Frontal cortex (tissue), 4 donors: Measurements from ENCODE around the gene LRRC27. TPM values are rescaled to one million over a fixed set of nuclear protein-coding genes. Genes with fewer than 3 reads are reported as not detected.

Experiments used
- DNase-seq, 2 donors: peaks; one replicate each; pipeline ENCODE4 v3.0.0; 2012; ENCODE audit warnings: low spot score in 2 of 2
- FAIRE-seq: peaks from 2 replicates; lab custom pipeline; 2012; peaks lifted over from hg19 to GRCh38; lab: Jason Lieb, UNC
- total RNA-seq: library from RNA; depleted of rRNA; stranded (reverse); fragments of >200 nt; gene quantifications from one replicate; pipeline ENCODE4 v1.2.3, GENCODE V29; 2014
- donor health status: control.
- donor health status: control.
- donor health status: control.

The LRRC27 gene
- total RNA-seq, 1 donor from 2014 or later = 20.0 TPM

DNA sequence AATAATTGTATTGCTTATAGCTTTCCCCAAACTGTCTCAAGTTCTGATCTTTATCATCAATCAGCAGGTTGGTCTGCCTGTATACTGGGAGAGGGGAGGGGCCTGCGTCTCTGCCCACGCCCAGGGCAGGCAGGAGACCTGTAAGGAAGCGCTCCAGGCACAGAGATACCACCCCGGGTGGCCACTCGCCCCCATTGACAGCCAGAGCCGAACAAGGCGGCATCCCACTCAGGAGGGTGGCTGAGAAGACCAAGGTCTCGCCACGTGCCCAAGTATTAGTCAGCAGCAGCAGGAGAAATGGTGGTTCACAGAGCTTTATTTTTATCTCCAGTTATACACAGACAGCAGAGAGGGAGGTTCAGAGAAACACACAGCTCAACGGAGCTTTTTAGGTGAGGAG lies 31.4 kb upstream of the LRRC27 start:
- DNase-seq = no peak
- no peak for FAIRE-seq

DNA sequence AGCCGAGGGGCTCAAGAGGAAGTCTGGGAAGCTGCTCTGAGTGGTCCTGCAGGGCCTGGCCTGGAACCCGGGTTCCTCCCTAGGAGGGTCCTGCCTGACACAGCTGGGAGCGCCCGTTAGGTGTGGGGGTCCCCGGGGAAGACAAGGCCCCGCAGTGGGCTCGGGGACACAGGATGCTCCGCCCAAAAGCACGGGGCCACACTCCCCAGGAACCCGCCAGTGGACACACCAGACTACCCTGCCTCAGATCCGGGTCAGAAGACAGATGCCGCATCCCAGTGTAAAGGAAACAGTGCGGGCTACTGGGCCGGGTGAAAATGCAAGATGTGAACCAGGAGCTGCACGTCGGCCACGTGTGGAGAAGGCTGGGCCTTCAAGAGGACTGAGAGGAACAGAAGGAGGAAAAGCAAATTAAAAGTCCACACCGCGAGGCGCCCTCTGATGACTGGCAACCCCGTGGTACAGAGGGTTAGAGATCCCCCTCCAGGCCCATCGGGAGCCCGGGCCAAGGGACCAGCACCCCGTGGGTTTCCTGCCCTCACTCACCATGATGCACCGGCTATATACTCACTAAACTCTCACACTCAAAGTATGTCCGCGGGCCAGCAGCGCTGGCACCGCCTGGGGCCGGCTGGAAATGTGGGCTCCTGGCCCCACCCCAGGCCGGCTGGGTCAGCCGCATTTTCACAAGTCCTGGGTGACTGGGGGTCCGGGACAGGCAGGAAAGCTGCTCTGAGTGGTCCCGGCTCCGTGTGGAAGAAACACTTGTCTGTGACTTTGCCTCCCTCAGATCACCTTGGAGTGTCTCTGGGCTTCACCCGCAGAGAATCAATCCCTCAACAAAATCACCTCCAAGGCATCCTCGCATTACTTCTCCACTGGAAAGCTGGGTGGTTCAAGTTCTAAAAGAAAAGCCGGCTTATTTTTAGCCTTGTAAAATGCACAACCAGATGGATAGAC lies 30.3 kb upstream of the LRRC27 start:
- DNase-seq = no peak
- no peak for FAIRE-seq

DNA sequence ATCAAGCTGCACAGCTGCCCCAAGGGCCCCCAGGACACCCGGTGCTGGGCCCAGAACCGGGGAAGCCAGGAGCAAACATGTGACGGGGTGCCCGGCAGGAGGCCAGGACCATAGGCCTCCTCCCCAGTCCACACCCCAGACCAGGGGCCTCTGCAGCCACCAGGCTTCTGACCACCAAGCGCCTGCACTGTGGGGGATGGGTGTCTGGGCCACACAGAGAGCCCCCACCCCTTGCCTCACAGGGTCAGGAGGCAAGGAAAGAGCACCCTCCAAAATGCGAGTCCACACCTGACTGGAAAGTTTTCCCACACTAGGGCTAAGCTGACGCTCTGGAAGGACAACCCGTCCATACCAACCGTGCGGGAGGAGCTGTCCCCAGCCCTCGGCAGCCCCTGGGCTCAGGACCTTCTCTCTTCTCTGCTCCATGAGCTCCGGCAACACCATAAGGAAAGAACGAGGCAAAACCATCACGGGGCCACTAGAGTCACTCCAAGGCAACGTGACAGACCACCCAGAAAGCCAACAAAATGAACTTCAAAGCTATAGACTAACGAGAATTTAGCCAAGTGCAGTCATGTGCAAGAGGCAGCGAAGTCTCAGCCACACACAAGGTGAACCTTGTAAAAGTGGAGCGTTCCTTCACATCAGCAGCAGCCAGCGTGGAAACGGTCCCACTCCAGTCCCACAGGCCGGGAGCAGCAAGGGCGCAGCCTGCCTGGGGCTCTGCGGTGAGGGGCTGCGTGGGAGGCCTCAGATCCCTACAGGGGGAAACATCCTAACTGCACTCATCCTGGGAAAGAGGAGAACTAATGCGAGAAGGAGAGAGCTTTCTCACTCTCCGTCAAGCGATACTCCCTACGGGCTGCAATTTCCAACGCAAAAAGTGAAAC lies 29.3 kb upstream of the LRRC27 start:
- FAIRE-seq (no peak), DNase-seq (peak in 1 of 2 donors; percentile 14)

DNA sequence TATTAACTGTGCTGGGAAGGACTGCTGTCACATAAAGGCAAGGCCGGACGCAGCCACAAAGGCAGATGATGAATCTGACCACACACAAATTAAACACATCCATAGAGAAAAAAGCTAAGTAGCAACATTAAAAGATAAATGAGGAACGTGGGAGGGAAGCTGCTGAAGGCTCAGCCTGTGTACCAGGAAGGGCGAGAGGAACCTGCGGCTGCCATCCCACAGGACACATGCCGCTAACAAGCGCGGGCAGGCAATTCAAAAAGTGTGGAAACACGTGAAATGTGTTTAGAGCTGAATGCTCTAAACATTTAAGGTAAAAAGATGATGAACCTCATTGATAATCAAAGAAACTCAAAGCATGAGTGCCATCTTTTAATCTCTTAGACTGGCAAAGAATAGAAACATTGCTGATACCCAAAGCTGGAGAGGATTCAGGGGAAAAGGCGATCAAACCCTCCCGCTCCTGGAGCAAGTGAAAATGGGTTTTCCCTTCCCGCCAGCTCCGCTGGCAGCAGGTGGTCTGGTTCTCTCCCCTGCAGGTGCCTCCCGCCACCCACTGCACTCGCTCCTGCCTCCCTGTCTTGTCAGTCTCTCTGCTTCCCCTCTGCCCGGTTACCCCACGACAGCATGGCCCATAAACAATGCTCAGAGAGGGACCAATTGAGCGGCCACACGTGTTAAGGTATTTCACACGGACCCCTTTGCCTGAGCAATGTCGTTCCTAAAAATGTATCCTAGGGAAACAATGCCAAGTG lies 28.5 kb upstream of the LRRC27 start:
- FAIRE-seq = no peak
- DNase-seq = no peak

DNA sequence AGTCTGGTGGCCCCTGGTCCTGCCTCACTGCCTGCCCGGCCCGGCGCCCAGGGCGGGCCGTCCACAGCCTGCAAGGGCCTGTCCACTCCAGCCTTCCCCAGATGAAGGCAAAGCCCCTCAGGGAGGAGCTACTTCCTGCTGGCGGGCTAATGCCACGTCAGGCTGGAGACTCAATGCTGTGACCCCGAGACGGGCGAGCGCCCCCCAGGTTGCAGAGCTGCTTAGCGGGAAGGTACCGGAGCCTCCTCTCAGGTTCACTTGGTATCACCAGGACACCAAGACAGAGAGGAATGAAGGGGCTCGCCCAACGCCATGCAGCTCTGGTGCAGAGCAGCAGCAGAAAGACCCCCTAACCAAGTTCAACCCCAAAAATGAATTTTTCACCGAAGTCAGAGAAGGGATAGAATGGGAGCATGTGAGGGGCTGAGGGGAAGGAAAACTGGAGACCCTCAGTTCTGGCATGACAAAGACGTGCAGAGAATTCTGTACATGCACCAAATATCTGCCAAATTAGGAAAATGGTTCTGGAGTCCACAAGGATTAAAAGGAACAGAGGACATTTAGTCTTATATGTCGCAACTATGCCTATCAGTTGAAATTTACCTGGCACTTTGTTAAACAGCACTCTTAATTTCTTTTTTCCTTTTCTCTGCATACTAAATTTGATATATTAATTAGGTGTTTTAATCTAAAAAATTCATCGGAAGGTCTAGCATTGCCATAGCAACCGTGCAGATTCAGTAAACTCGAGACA lies 27.1 kb upstream of the LRRC27 start:
- DNase-seq (no peak), FAIRE-seq (no peak)

DNA sequence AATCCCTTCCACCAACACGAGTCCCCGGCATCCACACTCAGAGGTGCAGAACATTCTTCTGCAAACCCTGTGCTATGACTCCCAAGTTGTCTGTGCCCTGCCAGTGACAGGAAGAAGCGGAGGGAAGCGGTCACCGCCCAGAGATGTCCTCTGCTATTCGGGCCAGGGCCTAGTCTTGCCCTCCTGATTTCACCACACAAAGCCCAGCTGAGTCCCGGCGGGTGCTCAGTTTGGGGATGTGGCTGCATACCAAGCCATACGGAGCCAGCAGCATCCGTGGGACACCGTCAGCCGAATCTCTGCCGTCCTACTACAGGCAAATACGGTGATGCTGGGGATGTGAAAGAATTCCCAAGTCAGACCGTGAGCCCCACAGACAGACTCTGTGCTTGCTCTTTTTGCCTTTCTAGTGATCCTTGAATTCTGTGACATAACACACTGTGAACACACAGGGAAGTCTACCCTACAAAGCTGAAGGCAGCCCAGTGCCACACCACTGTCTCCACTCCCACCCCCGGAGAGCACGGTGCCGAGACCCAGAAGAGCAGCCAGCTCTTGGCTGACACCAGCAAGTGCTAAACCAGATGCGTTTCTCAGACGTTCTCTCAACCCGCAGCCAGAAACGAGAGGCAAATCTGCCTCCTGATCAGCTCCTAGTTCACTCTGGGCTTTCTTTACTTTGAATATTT lies 26.2 kb upstream of the LRRC27 start:
- FAIRE-seq = no peak

DNA sequence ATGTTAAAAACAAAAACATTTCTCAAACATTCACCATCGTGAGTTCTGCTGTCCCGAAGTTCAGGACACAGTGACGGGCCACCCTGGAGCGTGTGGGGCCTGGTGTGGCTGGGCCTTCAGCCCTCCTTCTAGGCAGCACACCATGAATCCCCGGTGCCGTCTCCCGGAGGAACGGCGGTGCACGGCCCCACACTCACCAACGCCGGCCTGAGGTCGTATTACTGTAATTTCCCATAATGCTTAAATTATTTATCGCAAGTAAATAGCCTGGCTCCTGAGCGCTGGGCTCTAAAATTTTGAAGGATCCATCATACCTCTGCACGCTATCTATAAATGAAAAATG lies 25.7 kb upstream of the LRRC27 start:
- FAIRE-seq (no peak), DNase-seq (no peak)

More for the DNA sequence above, 26.2 kb upstream of the LRRC27 start:
- peak in 1 of 2 donors; percentile 15 for DNase-seq

DNA sequence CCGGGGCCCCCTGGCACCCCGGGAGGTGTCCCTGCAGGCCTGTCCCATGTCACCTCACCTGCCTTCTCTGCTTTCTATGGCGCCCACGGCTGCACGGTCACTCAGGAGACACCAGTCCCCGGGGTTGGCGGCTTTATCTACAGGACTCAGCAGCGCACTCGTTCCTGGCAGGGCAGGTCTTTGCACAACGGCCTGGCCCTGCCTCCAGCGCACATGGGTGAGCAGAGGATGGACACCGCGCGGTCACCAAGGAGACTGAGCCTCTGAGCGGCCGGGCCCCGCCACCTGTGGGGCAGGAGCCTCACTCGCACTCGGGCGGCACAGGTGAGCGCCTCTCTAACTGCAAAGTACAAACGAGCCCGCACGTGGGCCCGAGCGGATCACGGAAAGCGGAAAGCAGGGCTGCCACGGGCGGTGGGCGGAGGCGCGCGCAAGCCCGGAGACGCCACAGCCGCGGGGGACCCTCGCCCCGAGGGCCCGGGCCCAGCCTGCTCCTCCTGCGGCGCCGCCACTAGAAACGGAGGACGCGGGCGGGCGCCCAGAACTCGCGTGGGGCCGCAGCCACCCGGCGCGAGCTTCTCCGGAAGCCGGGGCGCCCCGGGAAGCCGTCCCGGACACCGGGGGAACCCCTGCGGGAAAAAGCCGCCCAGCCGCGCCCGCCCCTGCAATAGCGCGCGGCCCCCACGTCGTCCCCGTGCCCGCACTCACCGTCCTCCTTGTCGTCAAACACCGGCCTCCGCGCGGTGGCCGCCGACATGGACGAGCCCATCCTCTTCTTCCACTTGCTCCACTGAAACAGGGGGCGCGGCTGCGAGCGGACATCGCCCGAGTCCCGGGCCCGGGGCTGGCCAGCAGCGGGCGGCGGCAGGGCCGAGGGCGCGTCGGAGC lies 24.9 kb upstream of the LRRC27 start:
- DNase-seq = peak in 1 of 2 donors; percentile 29

DNA sequence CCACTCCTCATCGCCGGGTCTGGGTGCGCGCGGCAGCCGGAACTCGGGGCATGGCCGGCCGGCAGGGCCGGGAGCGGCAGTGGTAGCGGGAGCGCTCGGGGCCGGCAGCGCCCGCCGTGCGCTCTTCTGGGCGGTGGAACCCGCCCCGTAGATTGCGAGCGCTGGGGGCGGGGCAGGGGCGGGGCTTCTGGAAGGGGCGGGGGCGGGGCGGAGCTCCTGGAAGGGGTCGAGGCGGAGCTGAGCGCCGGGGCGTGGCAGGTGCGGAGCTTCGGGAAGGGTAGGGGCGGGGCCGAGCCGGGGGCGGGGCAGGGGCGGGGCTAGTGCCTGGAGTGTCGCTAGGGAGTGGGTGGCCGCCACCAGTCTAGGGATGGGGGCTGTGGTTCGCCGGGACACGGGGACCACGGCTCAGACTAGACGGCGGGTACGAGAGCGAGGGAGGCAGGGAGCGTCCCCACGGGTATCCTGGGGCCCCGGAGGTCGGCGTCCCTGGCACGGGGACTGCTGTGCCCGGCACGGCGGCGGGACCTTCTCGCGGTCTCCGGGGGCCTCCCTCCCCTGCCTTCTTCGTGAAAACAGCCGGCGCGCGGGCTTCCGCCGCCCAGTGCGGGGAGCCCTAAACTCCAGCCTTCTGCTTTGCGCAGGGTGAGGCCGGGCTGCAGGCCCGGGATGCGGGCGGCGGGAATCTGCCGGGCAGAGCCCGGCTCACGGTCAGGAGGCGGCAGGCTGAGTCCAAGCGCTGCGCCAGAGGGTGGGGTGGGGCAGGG lies 24.0 kb upstream of the LRRC27 start, which contains the start of gene STK32C:
Gene STK32C (minus strand): TSS at position 128 of the 764 bp plus-strand sequence. CDS start 117 bp downstream, at position 11.
- FAIRE-seq = no peak
- DNase-seq = peak; percentile 100

More for the DNA sequence above, 24.9 kb upstream of the LRRC27 start:
- no peak for FAIRE-seq

DNA sequence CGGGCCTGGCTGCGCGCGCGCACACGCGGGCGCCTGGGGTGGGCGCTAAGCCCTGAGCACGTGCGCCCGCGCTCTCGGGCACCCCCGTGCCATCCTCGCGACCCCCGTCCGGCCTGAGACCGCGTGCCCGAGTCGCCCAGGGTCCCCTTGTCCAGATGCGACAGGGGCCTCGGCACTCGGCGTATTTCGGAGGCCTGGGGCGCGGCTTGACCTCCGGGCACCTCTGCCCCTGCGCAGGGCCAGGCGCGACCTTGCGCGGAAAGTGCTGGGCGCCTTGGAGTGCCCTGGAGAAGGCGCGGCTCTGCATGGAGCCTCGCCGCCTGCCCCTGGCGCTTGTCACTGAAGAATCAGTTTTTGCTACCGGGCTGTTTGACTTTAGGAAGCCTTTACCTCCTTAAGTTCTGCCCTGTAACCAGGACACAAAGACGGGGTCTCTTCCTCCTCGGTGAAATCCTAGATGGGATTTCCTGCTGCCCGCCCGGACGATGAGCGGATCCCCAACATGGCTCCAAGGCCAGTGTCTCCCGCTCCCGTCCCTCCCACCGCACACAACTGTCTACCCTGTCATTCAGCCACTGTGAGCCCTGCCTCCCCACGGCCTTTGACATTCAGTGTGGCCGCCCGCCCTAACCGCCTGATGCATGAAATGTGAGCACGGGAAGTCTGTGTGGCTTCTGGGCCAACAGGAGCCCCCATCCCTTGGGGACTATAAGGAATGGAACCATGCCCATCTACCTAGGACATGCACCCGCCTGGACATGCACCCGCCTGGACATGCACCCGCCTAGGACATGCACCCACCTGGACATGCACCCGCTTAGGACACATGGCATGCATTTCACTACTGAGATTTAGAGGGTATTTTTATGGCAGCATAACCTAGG lies 23.2 kb upstream of the LRRC27 start:
- FAIRE-seq = no peak
- peak in 1 of 2 donors; percentile 22 for DNase-seq

DNA sequence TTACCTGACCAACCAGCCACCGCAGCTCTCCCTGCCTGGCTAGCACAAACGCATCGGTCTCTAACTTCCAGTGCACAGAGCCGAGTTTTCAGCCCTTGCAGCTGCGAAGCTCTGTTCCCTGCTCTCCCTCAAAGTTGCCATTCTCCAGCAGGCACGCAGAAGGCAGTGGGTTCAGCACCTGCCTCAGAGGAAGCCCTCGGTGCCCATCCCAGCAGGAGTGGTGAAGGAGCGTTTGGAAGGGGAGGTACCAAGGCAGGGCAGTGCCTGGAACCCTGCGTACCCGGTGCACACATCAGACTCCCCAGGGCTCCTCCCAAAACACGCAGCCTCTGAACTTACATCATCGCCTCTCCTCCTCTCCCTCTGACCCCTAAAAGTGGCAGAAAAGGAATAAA lies 22.5 kb upstream of the LRRC27 start:
- DNase-seq = no peak
- FAIRE-seq = no peak

DNA sequence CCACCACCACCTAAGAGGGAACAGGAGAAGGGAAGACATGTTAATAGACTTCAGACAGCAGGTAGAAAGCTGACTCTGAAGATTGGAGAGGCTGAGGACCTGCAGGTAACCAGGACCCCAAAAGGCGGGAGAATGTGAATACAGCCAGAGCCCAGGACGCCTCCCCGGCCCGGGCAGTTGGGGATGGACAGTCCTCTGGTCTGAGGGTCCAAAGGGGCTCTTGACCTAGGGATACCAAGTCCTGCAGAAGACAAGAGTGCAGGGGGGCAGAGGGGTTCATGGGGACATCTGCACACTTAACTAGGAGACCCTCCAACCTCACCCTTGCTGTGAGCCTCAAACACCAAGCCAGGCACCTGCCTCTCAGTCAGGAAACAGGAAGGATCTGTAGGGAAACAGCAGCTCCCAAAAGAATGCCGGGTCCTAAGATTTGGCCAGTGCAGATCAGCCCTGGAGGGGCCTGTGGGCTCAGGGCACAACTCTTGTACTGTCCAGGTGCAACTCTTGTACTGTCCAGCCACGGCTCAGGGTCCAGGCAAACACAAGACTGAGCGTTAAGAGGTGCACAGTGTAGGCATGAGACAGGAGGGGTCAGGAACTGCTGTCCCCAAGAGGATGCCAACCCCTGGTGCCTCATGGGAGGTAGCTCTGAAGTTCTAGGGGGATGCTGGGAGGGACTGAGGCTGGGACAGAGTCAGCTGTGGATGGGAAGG lies 22.0 kb upstream of the LRRC27 start:
- FAIRE-seq = no peak
- no peak for DNase-seq

DNA sequence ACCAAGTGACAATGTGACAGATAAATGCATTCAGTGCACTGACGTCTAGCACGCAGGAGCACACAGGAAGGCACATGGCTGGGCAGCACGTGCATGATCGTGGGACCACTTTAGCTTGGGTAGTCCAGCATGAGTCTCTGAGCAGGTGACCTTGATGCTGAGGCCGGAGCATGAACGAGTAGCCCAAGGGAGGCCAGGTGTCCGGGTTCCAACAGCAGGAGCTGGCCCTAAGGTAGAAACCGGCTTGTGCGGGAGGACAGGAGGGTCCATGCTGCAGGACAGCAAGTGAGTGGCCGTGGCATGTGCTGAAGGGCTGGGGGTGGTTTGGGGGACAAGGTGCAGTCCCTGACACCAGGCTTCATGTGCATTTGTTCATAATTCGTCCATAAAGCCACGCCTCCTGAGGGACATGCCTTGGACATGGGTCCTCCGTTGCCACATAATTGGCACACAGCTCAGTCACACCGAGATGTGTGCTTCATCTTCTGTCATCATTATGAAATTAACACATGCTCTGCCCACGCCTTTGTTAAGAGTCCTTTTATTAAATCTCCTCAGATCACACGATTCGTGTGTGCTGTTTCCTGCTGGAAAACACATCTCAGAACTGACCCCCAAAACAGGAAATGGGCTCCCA lies 21.2 kb upstream of the LRRC27 start:
- FAIRE-seq (no peak), DNase-seq (no peak)

DNA sequence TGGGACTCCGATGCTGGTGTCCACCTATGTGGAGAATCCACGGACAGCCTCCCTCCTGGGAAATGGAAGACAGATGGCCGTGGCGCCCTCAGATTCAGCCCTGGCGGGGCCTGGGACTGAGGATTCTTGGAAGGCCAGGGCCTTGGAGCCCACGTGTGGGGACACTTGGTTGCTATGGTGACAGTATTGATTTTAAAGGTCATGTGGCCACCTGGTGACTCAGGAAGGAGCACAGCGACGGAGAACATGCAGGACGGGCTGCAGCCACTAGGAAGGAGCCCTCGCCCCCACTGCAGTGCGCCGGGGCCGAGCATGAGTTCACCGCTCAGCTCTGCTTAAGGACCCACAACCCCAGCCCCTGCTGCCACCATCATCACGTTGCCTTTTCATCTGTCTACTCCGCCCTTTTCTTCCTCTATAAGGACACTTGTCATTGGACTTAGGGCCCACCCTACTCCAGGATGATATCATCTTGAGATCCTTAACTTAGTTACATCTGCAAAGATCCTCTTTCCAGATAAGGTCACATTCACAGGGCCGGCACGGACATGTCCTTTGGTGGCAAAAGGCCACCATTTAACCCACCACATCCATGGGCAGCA lies 20.6 kb upstream of the LRRC27 start:
- FAIRE-seq (no peak), DNase-seq (no peak)
